Neural crest cell (in vitro differentiated cells): ENCODE results near the gene PGD. TPM values are rescaled to one million over a fixed set of nuclear protein-coding genes. Genes with fewer than 3 reads are reported as not detected.
A peak's percentile ranks its signal among the peaks of the same experiment; 100 is the strongest.

Source experiments
- DNase-seq: peaks from one replicate; pipeline ENCODE4 v3.0.0; 2021; ENCODE audit warnings: low read depth, mixed read lengths, low spot score
- H3K27ac Mint-ChIP-seq: one replicate; pipeline ENCODE4 v1.8.0; 2021; ENCODE audit warnings: mild to moderate bottlenecking, mixed read lengths; ENCODE audit not compliant: unreplicated experiment
- H3K27me3 Mint-ChIP-seq: 2 replicates; pipeline ENCODE4 v1.8.0; 2021; ENCODE audit warnings: low read depth, mild to moderate bottlenecking, mixed read lengths
- H3K36me3 Mint-ChIP-seq: 2 replicates; pipeline ENCODE4 v1.8.0; 2021; ENCODE audit warnings: low read depth, mild to moderate bottlenecking, mixed read lengths
- H3K4me1 Mint-ChIP-seq: 2 replicates; pipeline ENCODE4 v1.8.0; 2021; ENCODE audit warnings: mixed read lengths
- H3K4me3 Mint-ChIP-seq: one replicate; pipeline ENCODE4 v1.8.0; 2021; ENCODE audit warnings: mild to moderate bottlenecking, mixed read lengths
- H3K9me3 Mint-ChIP-seq: 2 replicates; pipeline ENCODE4 v1.8.0; 2021; ENCODE audit warnings: mixed read lengths
- total RNA-seq: library from RNA; stranded (reverse); gene quantifications from 2 replicates; pipeline ENCODE4 v1.2.1, GENCODE V29; 2021
- TF ChIP-seq, protein P1 (sequence below): fragments of 200-600 bp; sonication (generic); conservative IDR thresholded peaks from 2 replicates; pipeline ENCODE4 v1.5.0; 2021; ENCODE audit warnings: antibody characterized with exemption, mild to moderate bottlenecking

The PGD gene
- total RNA-seq, 1 donor from 2014 or later, result 496 TPM

DNA sequence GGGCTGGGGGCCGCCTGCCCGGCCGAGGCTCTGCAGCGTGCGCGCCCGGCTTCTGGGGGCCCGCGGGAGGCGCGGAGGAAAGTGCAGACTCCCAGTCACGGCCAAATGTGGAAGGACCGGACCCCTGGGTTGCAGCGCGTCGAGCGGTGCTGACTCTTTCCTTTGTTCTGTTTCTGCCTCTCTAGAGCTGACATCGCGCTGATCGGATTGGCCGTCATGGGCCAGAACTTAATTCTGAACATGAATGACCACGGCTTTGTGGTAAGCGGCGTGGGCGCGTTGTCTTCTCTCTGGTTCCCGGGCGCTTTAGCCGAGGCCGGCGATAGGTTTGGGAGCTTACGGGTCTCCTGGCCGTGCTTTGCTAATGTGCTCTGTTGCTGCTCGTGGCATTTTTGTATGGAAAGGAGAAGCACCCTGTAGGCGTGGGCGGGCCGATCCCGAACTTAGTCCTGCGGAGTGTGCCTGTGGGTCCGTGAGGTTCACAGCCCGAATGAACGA, 629 bp downstream of the PGD start:
- Mint-ChIP-seq H3K36me3 (peaks cover 31% of the 10 kb centered on the region), H3K4me3 (peak overlapping the region; percentile 99)
- TF ChIP-seq, protein P1, sequence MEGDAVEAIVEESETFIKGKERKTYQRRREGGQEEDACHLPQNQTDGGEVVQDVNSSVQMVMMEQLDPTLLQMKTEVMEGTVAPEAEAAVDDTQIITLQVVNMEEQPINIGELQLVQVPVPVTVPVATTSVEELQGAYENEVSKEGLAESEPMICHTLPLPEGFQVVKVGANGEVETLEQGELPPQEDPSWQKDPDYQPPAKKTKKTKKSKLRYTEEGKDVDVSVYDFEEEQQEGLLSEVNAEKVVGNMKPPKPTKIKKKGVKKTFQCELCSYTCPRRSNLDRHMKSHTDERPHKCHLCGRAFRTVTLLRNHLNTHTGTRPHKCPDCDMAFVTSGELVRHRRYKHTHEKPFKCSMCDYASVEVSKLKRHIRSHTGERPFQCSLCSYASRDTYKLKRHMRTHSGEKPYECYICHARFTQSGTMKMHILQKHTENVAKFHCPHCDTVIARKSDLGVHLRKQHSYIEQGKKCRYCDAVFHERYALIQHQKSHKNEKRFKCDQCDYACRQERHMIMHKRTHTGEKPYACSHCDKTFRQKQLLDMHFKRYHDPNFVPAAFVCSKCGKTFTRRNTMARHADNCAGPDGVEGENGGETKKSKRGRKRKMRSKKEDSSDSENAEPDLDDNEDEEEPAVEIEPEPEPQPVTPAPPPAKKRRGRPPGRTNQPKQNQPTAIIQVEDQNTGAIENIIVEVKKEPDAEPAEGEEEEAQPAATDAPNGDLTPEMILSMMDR, result no peak

DNA sequence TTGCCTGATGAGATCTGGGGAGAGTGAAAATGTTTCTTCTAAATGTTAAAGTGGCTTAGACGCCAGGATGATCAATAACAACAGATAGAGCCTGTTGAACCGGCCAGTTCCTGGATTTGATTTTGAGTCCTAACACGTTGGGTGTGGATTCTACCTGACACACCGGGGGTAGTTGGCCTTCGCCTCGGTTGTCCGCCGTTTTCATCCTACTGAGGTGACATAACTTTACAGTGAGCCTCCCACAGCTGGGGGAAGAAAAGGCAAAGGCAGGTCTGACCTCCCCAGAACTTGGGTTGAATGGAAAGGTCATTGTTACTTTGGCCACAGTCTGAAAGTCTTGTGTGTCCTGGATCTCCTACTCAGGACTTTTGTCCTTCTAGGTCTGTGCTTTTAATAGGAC, 1.1 kb downstream of the PGD start:
- Mint-ChIP-seq H3K36me3 (peaks cover 33% of the 10 kb centered on the region), H3K27ac (peak overlapping the region; percentile 98), H3K4me1 (peaks cover 39% of the 10 kb centered on the region), H3K9me3 (no peaks in the 10 kb centered on the region), H3K27me3 (peaks cover 9% of the 10 kb centered on the region), H3K4me3 (peak overlapping the region; percentile 99)
- TF ChIP-seq, protein P1, result no peak
- no peak for DNase-seq

More for the DNA sequence above, 629 bp downstream of the PGD start:
- H3K4me1 Mint-ChIP-seq, result peaks cover 39% of the 10 kb centered on the region
- H3K9me3 Mint-ChIP-seq, result no peaks in the 10 kb centered on the region
- H3K27me3 Mint-ChIP-seq, result peaks cover 9% of the 10 kb centered on the region
- DNase-seq, result peak; percentile 23
- peak overlapping the region; percentile 98 for H3K27ac Mint-ChIP-seq

- Mint-ChIP-seq H3K4me1 (peaks cover 39% of the 10 kb centered on the region), H3K4me3 (peak overlapping the region; percentile 99), H3K27ac (no peak overlapping the region), H3K36me3 (peaks cover 33% of the 10 kb centered on the region), H3K27me3 (peaks cover 9% of the 10 kb centered on the region), H3K9me3 (no peaks in the 10 kb centered on the region)
- no peak for DNase-seq
- TF ChIP-seq, protein P1, result no peak
These were observed 2.4 kb downstream of the PGD start for GRCh38 chr1:10401281-10401680.

DNA sequence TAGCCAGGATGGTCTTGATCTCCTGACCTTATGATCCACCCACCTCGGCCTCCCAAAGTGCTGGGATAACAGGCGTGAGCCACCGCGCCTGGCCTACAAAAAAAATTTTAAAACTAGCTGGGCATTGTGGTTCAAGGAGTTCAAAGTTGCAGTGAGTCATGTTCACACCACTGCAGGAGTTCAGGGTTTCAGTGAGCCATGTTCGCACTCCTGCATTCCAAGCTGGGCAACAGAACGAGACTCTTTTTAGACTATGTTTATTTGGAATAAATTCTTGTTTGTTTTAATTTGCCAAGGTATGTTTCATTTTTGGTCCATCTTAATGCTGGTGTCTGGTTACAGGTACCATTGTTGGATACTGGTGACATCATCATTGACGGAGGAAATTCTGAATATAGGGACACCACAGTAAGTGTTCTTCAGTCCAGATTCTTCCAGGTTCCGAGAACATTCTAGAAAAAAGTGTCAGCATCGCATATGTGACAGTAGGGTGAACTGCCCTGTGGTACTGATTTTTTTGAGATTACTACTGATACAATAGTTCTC, 3.9 kb downstream of the PGD start:
- Mint-ChIP-seq H3K36me3 (peaks cover 36% of the 10 kb centered on the region), H3K9me3 (no peaks in the 10 kb centered on the region), H3K4me1 (peaks cover 34% of the 10 kb centered on the region), H3K27me3 (peaks cover 9% of the 10 kb centered on the region), H3K4me3 (peak overlapping the region; percentile 77), H3K27ac (no peak overlapping the region)
- DNase-seq, result no peak
- TF ChIP-seq, protein P1, result no peak

DNA sequence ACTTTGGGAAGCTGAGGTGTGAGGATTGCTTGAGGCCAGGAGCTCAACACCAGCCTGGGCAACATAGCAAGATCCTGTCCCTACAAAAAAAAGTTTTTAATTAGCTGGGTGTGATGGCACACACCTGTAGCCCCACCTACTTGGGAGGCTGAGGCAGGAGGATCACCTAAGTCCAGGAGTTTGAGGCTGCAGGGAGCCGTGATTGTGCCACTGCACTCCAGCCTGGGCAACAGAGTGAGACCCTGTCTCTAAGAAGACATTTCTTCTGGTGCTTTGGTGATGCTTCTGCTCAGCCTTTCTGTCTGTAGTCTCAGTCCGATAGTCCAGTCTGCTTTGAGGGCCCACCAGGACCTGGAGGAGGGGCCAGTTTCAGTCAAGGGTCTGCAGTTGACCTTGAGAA, 8.3 kb downstream of the PGD start:
- DNase-seq, result no peak
- H3K9me3 Mint-ChIP-seq, result no peaks in the 10 kb centered on the region
- no peak overlapping the region for H3K4me3 Mint-ChIP-seq
- H3K27ac Mint-ChIP-seq, result peak overlapping the region; percentile 67
- peaks cover 6% of the 10 kb centered on the region for H3K4me1 Mint-ChIP-seq
- H3K27me3 Mint-ChIP-seq, result no peaks in the 10 kb centered on the region
- TF ChIP-seq, protein P1, result no peak
- peaks cover 40% of the 10 kb centered on the region for H3K36me3 Mint-ChIP-seq
